ENCODE results near the gene BABAM2.

Gene BABAM2

GRCh38 chr2:27992787-27993401 is 102.4 kb downstream of the BABAM2 start:
- no peak for DNase-seq
- ChIA-PET POLR2A (interaction anchor here (0.7 kb wide), 1 partner anchor 367 kb away, joined by 4 read pairs; no protein-coding TSS in a partner anchor), CTCF (no interaction called here)
- Histone ChIP-seq H3K9me3 (ENCODE audit: control extremely low read depth in 1 of 5, control insufficient read depth in 4 of 5, insufficient read depth in 2 of 5, low read depth in 1 of 5, low read length in 4 of 5) (peaks cover 0 to 9% (median 6%) of the 10 kb centered on the region in 5 experiments), H3K4me3 (ENCODE audit: control insufficient read depth in 1 of 7, extremely low read depth in 1 of 7, insufficient read depth in 4 of 7, low read depth in 2 of 7, low read length in 6 of 7) (no peak overlapping the region), H3K36me3 (ENCODE audit: control insufficient read depth in 4 of 4, insufficient read depth in 4 of 4, low read length in 3 of 4) (peaks cover 2 to 12% (median 3%) of the 10 kb centered on the region in 4 experiments), H3K4me1 (ENCODE audit: control extremely low read depth in 1 of 4, control insufficient read depth in 4 of 4, insufficient read depth in 4 of 4, low read length in 3 of 4) (peaks cover 6 to 18% (median 8%) of the 10 kb centered on the region in 4 experiments), H3K27ac (ENCODE audit: insufficient read depth in 1 of 2, low read depth in 1 of 2, low read length in 2 of 2, poor library complexity in 1 of 2, severe bottlenecking in 2 of 2) (no peak overlapping the region), H3K27me3 (replicated peaks in 2 of 5; ENCODE audit: control insufficient read depth in 4 of 5, insufficient read depth in 5 of 5, low read length in 4 of 5) (no peaks in the 10 kb centered on the region)

- CTCF ChIA-PET: no interaction called here
- H3K27me3 ChIP-seq (replicated peaks in 2 of 5; ENCODE audit: control insufficient read depth in 4 of 5, insufficient read depth in 5 of 5, low read length in 4 of 5): no peaks in the 10 kb centered on the region
- H3K36me3 ChIP-seq (ENCODE audit: control insufficient read depth in 4 of 4, insufficient read depth in 4 of 4, low read length in 3 of 4): peaks cover 2 to 12% (median 3%) of the 10 kb centered on the region in 4 experiments
- peak in 2 of 3 donors; percentile 28 to 36 for DNase-seq
- no peak overlapping the region for H3K27ac ChIP-seq (ENCODE audit: insufficient read depth in 1 of 2, low read depth in 1 of 2, low read length in 2 of 2, poor library complexity in 1 of 2, severe bottlenecking in 2 of 2)
- peaks cover 6 to 16% (median 8%) of the 10 kb centered on the region in 4 experiments for H3K4me1 ChIP-seq (ENCODE audit: control extremely low read depth in 1 of 4, control insufficient read depth in 4 of 4, insufficient read depth in 4 of 4, low read length in 3 of 4)
- POLR2A ChIA-PET: interaction anchor here (0.7 kb wide), 1 partner anchor 366 kb away, joined by 4 read pairs; no protein-coding TSS in a partner anchor
- H3K4me3 ChIP-seq (ENCODE audit: control insufficient read depth in 1 of 7, extremely low read depth in 1 of 7, insufficient read depth in 4 of 7, low read depth in 2 of 7, low read length in 6 of 7): no peak overlapping the region
- peaks cover 0 to 9% (median 6%) of the 10 kb centered on the region in 5 experiments for H3K9me3 ChIP-seq (ENCODE audit: control extremely low read depth in 1 of 5, control insufficient read depth in 4 of 5, insufficient read depth in 2 of 5, low read depth in 1 of 5, low read length in 4 of 5)
- 0% methylated on average over 1 of the region's 1 CpG for WGBS (ENCODE audit: insufficient coverage)
Measured at GRCh38 chr2:27993402-27993787, 102.9 kb downstream of the BABAM2 start.

GRCh38 chr2:27993950-27994728 is 103.6 kb downstream of the BABAM2 start:
- no peak for DNase-seq
- H3K27ac ChIP-seq (ENCODE audit: insufficient read depth in 1 of 2, low read depth in 1 of 2, low read length in 2 of 2, poor library complexity in 1 of 2, severe bottlenecking in 2 of 2): no peak overlapping the region
- CTCF ChIA-PET: interaction anchor here (0.8 kb wide), 1 partner anchor 19 kb away, joined by 3 read pairs; no protein-coding TSS in a partner anchor
- no CpG with 5 or more reads among the region's 5 CpGs for WGBS (ENCODE audit: insufficient coverage)
- H3K4me3 ChIP-seq (ENCODE audit: control insufficient read depth in 1 of 7, extremely low read depth in 1 of 7, insufficient read depth in 4 of 7, low read depth in 2 of 7, low read length in 6 of 7): no peak overlapping the region
- no peaks in the 10 kb centered on the region for H3K27me3 ChIP-seq (replicated peaks in 2 of 5; ENCODE audit: control insufficient read depth in 4 of 5, insufficient read depth in 5 of 5, low read length in 4 of 5)
- H3K9me3 ChIP-seq (ENCODE audit: control extremely low read depth in 1 of 5, control insufficient read depth in 4 of 5, insufficient read depth in 2 of 5, low read depth in 1 of 5, low read length in 4 of 5): peaks cover 0 to 9% (median 6%) of the 10 kb centered on the region in 5 experiments
- H3K36me3 ChIP-seq (ENCODE audit: control insufficient read depth in 4 of 4, insufficient read depth in 4 of 4, low read length in 3 of 4): peaks cover 2 to 12% (median 3%) of the 10 kb centered on the region in 4 experiments
- H3K4me1 ChIP-seq (ENCODE audit: control extremely low read depth in 1 of 4, control insufficient read depth in 4 of 4, insufficient read depth in 4 of 4, low read length in 3 of 4): peaks cover 6 to 12% (median 8%) of the 10 kb centered on the region in 4 experiments
- POLR2A ChIA-PET: no interaction called here

GRCh38 chr2:27996156-27996922 is 105.8 kb downstream of the BABAM2 start:
- DNase-seq: no peak
- POLR2A ChIA-PET: interaction anchor here (0.6 kb wide), 1 partner anchor 395 kb away, joined by 3 read pairs; no protein-coding TSS in a partner anchor
- peaks cover 0 to 9% (median 6%) of the 10 kb centered on the region in 5 experiments for H3K9me3 ChIP-seq (ENCODE audit: control extremely low read depth in 1 of 5, control insufficient read depth in 4 of 5, insufficient read depth in 2 of 5, low read depth in 1 of 5, low read length in 4 of 5)
- no peaks in the 10 kb centered on the region for H3K27me3 ChIP-seq (replicated peaks in 2 of 5; ENCODE audit: control insufficient read depth in 4 of 5, insufficient read depth in 5 of 5, low read length in 4 of 5)
- no peak overlapping the region for H3K27ac ChIP-seq (ENCODE audit: insufficient read depth in 1 of 2, low read depth in 1 of 2, low read length in 2 of 2, poor library complexity in 1 of 2, severe bottlenecking in 2 of 2)
- H3K36me3 ChIP-seq (ENCODE audit: control insufficient read depth in 4 of 4, insufficient read depth in 4 of 4, low read length in 3 of 4): peaks cover 0 to 15% (median 2%) of the 10 kb centered on the region in 4 experiments
- H3K4me1 ChIP-seq (ENCODE audit: control extremely low read depth in 1 of 4, control insufficient read depth in 4 of 4, insufficient read depth in 4 of 4, low read length in 3 of 4): peaks cover 6 to 12% (median 8%) of the 10 kb centered on the region in 4 experiments
- H3K4me3 ChIP-seq (ENCODE audit: control insufficient read depth in 1 of 7, extremely low read depth in 1 of 7, insufficient read depth in 4 of 7, low read depth in 2 of 7, low read length in 6 of 7): no peak overlapping the region
- 100% methylated on average over 4 of the region's 5 CpGs for WGBS (ENCODE audit: insufficient coverage)
- CTCF ChIA-PET: no interaction called here

DNA sequence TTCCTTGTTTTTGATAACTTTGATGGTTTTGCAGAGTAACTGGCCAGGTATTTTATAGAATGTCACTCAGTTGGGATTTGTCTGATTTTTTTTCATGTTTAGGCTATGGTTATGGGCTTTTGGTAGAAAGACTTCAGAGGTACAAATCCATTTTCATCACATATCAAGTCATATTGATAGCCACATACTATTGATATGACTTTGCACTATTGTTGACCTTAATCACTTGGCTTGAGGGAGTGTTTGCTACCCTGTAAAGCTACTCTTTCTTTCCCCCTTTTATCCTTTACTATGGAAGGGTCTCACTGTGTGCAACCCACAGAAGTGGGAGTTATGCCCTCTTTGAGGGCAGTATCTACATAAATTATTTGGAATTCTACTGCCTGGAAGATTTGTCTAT is 109.8 kb downstream of the BABAM2 start:
- no peak overlapping the region for H3K4me3 ChIP-seq (ENCODE audit: control insufficient read depth in 1 of 7, extremely low read depth in 1 of 7, insufficient read depth in 4 of 7, low read depth in 2 of 7, low read length in 6 of 7)
- H3K36me3 ChIP-seq (ENCODE audit: control insufficient read depth in 4 of 4, insufficient read depth in 4 of 4, low read length in 3 of 4): peaks cover 0 to 4% (median 2%) of the 10 kb centered on the region in 4 experiments
- peaks cover 0 to 2% (median 0%) of the 10 kb centered on the region in 5 experiments for H3K9me3 ChIP-seq (ENCODE audit: control extremely low read depth in 1 of 5, control insufficient read depth in 4 of 5, insufficient read depth in 2 of 5, low read depth in 1 of 5, low read length in 4 of 5)
- CTCF ChIA-PET: interaction anchor here (0.9 kb wide), 1 partner anchor 297 kb away, joined by 3 read pairs; no protein-coding TSS in a partner anchor
- H3K4me1 ChIP-seq (ENCODE audit: control extremely low read depth in 1 of 4, control insufficient read depth in 4 of 4, insufficient read depth in 4 of 4, low read length in 3 of 4): peaks cover 0 to 15% (median 3%) of the 10 kb centered on the region in 4 experiments
- POLR2A ChIA-PET: no interaction called here
- no peaks in the 10 kb centered on the region for H3K27me3 ChIP-seq (replicated peaks in 2 of 5; ENCODE audit: control insufficient read depth in 4 of 5, insufficient read depth in 5 of 5, low read length in 4 of 5)
- no peak overlapping the region for H3K27ac ChIP-seq (ENCODE audit: insufficient read depth in 1 of 2, low read depth in 1 of 2, low read length in 2 of 2, poor library complexity in 1 of 2, severe bottlenecking in 2 of 2)
- DNase-seq: no peak

DNA sequence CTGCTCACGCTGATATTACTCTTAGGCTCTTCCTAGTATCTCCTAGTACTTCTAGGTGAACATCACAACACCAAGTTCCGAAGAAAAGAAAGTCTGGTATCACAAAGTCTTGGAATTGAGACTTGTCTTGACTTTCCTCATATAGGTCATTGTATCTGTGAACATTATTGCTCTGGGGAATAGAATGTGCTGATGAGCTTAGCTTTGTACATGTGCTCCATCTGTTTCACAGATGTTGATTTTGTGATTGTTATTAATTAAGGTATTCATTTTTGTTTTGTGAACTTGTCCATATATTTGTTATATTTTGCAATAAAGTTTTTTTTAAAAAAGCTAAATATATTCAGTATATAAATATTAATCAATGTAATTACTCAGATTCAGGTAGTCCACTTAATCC is 111.7 kb downstream of the BABAM2 start:
- Histone ChIP-seq H3K27me3 (replicated peaks in 2 of 5; ENCODE audit: control insufficient read depth in 4 of 5, insufficient read depth in 5 of 5, low read length in 4 of 5) (no peaks in the 10 kb centered on the region), H3K4me3 (ENCODE audit: control insufficient read depth in 1 of 7, extremely low read depth in 1 of 7, insufficient read depth in 4 of 7, low read depth in 2 of 7, low read length in 6 of 7) (no peak overlapping the region), H3K4me1 (ENCODE audit: control extremely low read depth in 1 of 4, control insufficient read depth in 4 of 4, insufficient read depth in 4 of 4, low read length in 3 of 4) (peaks cover 0 to 17% (median 3%) of the 10 kb centered on the region in 4 experiments), H3K36me3 (ENCODE audit: control insufficient read depth in 4 of 4, insufficient read depth in 4 of 4, low read length in 3 of 4) (peaks cover 0 to 2% (median 0%) of the 10 kb centered on the region in 4 experiments), H3K9me3 (ENCODE audit: control extremely low read depth in 1 of 5, control insufficient read depth in 4 of 5, insufficient read depth in 2 of 5, low read depth in 1 of 5, low read length in 4 of 5) (no peaks in the 10 kb centered on the region), H3K27ac (ENCODE audit: insufficient read depth in 1 of 2, low read depth in 1 of 2, low read length in 2 of 2, poor library complexity in 1 of 2, severe bottlenecking in 2 of 2) (no peak overlapping the region)
- no peak for DNase-seq
- CTCF ChIA-PET: no interaction called here
- 100% methylated on average over 1 of the region's 2 CpGs for WGBS (ENCODE audit: insufficient coverage)
- POLR2A ChIA-PET: no interaction called here

Measured in common myeloid progenitor, CD34-positive (primary cell).